ELF-1 (cell line): ENCODE data around the gene ASB13.
"Not testable (repeated sequence)": the region's sequence is repeated elsewhere in the genome, so short reads cannot be mapped to it uniquely, and the experiment has no call there.

Experiments
- DNase-seq: peaks from one replicate; pipeline ENCODE4 v3.0.0-alpha.2; 2016; ENCODE audit warnings: low read depth, low spot score

Gene ASB13

GRCh38 chr10:5623081-5623748 is 43.2 kb downstream of the ASB13 start:
- DNase-seq = peak; percentile 91

- no peak for DNase-seq
These were observed 44.0 kb downstream of the ASB13 start for GRCh38 chr10:5622186-5622960.

GRCh38 chr10:5621371-5621770 is 45.0 kb downstream of the ASB13 start:
- DNase-seq = not testable (repeated sequence)

GRCh38 chr10:5620966-5621365 is 45.4 kb downstream of the ASB13 start:
- DNase-seq = no peak

- DNase-seq = no peak
These were observed 46.1 kb downstream of the ASB13 start for GRCh38 chr10:5620223-5620721.

- no peak for DNase-seq
These were observed 46.8 kb downstream of the ASB13 start for GRCh38 chr10:5619362-5620211.

- no peak for DNase-seq
These were observed 47.6 kb downstream of the ASB13 start for GRCh38 chr10:5618829-5619228.

- DNase-seq = no peak
These were observed 48.4 kb downstream of the ASB13 start for GRCh38 chr10:5618042-5618441.

GRCh38 chr10:5617521-5617920 is 48.9 kb downstream of the ASB13 start:
- no peak for DNase-seq

- no peak for DNase-seq
These were observed 49.6 kb downstream of the ASB13 start for GRCh38 chr10:5616836-5617235.

GRCh38 chr10:5616046-5616445 is 50.3 kb downstream of the ASB13 start:
- DNase-seq = no peak

- DNase-seq = no peak
These were observed 51.1 kb downstream of the ASB13 start for GRCh38 chr10:5615316-5615715.

GRCh38 chr10:5614155-5614721 is 52.2 kb downstream of the ASB13 start:
- peak; percentile 32 for DNase-seq

- no peak for DNase-seq
These were observed 52.8 kb downstream of the ASB13 start for GRCh38 chr10:5613481-5614154.

- DNase-seq = no peak
These were observed 54.3 kb downstream of the ASB13 start for GRCh38 chr10:5611899-5612680.

GRCh38 chr10:5609952-5610616 is 56.3 kb downstream of the ASB13 start:
- no peak for DNase-seq

- no peak for DNase-seq
These were observed 57.7 kb downstream of the ASB13 start for GRCh38 chr10:5608608-5609220.

- DNase-seq = no peak
These were observed 58.8 kb downstream of the ASB13 start for GRCh38 chr10:5607594-5607993.

- no peak for DNase-seq
These were observed 59.5 kb downstream of the ASB13 start for GRCh38 chr10:5606864-5607263.
